Measurements from ENCODE around the gene SLC2A11.

The SLC2A11 gene

DNA sequence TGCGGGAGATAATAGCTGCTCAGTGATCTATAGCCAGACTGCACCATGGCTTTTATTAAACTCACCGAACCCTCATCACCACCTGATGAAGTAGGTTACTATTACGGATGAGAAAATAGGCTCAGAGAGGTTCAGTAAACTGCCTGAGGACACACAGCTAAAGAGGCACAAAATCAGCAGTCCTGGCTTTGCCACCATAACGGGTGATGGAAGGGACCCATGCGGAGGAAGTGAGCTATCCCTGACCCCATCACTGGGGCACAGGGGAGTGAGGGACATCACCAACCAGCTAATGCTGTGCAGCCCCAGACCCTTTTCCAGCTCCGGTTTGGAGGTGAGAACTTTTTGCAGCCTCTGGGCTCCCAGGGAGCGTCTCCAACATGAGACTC lies 11.6 kb upstream of the SLC2A11 start:
- H3K27ac ChIP-seq (replicated peaks; ENCODE audit: low read length): no peak overlapping the region
- H2AFZ ChIP-seq (ENCODE audit: low read length): peak overlapping the region; percentile 88
- no peak overlapping the region for H3K4me2 ChIP-seq (ENCODE audit: insufficient read depth, low read length, poor library complexity, severe bottlenecking)
- no peak overlapping the region for H4K8ac ChIP-seq (ENCODE audit: low read depth, low read length)
- H3K79me1 ChIP-seq (ENCODE audit: low read depth, low read length): no peaks in the 10 kb centered on the region
- no peak overlapping the region for H3K9ac ChIP-seq (ENCODE audit: low read depth, low read length, poor library complexity)
- H3K14ac ChIP-seq (ENCODE audit: low read length): no peak overlapping the region
- H2BK15ac ChIP-seq (ENCODE audit: low read length): peak overlapping the region; percentile 96
- H3K4me1 ChIP-seq (ENCODE audit: control insufficient read depth in 2 of 2, insufficient read depth in 1 of 2, low read depth in 1 of 2, low read length in 2 of 2): peaks cover 25 to 38% of the 10 kb centered on the region in 2 donors
- H3K4me3 ChIP-seq (ENCODE audit: low read length in 2 of 2): no peak overlapping the region
- H3K27me3 ChIP-seq (ENCODE audit: control insufficient read depth in 3 of 3, insufficient read depth in 3 of 3, low read depth in 1 of 3, low read length in 3 of 3): peaks cover 0 to 2% (median 0%) of the 10 kb centered on the region in 3 experiments
- H2AK5ac ChIP-seq (ENCODE audit: low read depth, low read length): peak overlapping the region; percentile 82
- no peak for DNase-seq (ENCODE audit: low spot score)
- WGBS, 2 donors (ENCODE audit: extremely low coverage in 2 of 2, insufficient read length in 2 of 2, insufficient replicate concordance in 1 of 2): no CpG with 5 or more reads among the region's 7 CpGs
- H3K23ac ChIP-seq (ENCODE audit: low read depth, low read length, poor library complexity): no peak overlapping the region
- H3K36me3 ChIP-seq (replicated peaks in 1 of 2; ENCODE audit: control insufficient read depth in 2 of 2, insufficient read depth in 2 of 2, low read length in 2 of 2): no peaks in the 10 kb centered on the region
- H2BK12ac ChIP-seq (ENCODE audit: low read length): peak overlapping the region; percentile 65
- peak overlapping the region; percentile 63 for H3K18ac ChIP-seq (ENCODE audit: low read length)
- H3K9me3 ChIP-seq (replicated peaks in 1 of 2; ENCODE audit: control insufficient read depth in 2 of 2, insufficient read depth in 1 of 2, low read depth in 1 of 2, low read length in 2 of 2): no peaks in the 10 kb centered on the region
- no peak overlapping the region for H3K4ac ChIP-seq (ENCODE audit: low read length)
- peak overlapping the region; percentile 33 for H2BK5ac ChIP-seq (ENCODE audit: low read length)
- H2BK120ac ChIP-seq (ENCODE audit: low read depth, low read length): no peak overlapping the region
- H4K91ac ChIP-seq (ENCODE audit: low read depth, low read length, poor library complexity): no peak overlapping the region

DNA sequence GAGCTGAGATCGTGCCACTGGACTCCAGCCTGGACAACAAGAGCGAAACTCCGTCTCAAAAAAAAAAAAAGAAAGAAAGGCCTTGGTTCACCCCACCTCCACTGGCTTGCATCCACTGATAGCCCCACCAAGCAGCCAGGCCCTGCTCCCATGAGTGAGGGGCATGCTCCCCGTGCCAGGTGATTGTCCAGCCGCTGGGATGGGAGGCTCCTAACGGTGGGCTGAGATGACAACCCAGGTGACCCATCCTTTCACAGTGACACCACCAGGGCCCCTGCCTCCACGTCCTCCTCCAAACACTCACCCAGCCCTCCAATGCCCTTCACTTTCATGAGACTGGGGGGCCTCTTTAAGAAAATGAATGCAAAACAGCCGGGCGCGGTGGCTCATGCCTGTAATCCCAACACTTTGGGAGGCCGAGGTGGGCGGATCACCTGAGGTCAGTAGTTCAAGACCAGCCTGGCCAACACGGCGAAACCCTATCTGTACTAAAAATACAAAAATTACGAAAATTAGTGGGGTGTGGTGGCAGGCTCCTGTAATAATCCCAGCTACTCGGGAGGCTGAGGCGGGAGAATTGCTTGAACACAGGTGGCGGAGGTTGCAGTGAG lies 10.3 kb upstream of the SLC2A11 start:
- Histone ChIP-seq H3K9ac (ENCODE audit: low read depth, low read length, poor library complexity) (peak overlapping the region; percentile 18), H3K27me3 (ENCODE audit: control insufficient read depth in 3 of 3, insufficient read depth in 3 of 3, low read depth in 1 of 3, low read length in 3 of 3) (peaks cover 0 to 4% (median 0%) of the 10 kb centered on the region in 3 experiments), H3K9me3 (replicated peaks in 1 of 2; ENCODE audit: control insufficient read depth in 2 of 2, insufficient read depth in 1 of 2, low read depth in 1 of 2, low read length in 2 of 2) (no peaks in the 10 kb centered on the region), H3K14ac (ENCODE audit: low read length) (no peak overlapping the region), H3K4ac (ENCODE audit: low read length) (no peak overlapping the region), H4K8ac (ENCODE audit: low read depth, low read length) (no peak overlapping the region), H3K23ac (ENCODE audit: low read depth, low read length, poor library complexity) (no peak overlapping the region), H2AK5ac (ENCODE audit: low read depth, low read length) (peak overlapping the region; percentile 84), H3K4me1 (ENCODE audit: control insufficient read depth in 2 of 2, insufficient read depth in 1 of 2, low read depth in 1 of 2, low read length in 2 of 2) (peaks cover 17 to 34% of the 10 kb centered on the region in 2 donors), H2AFZ (ENCODE audit: low read length) (no peak overlapping the region), H2BK120ac (ENCODE audit: low read depth, low read length) (no peak overlapping the region), H2BK5ac (ENCODE audit: low read length) (peak overlapping the region; percentile 33), H2BK12ac (ENCODE audit: low read length) (peak overlapping the region; percentile 75), H3K36me3 (replicated peaks in 1 of 2; ENCODE audit: control insufficient read depth in 2 of 2, insufficient read depth in 2 of 2, low read length in 2 of 2) (no peaks in the 10 kb centered on the region), H3K4me3 (ENCODE audit: low read length in 2 of 2) (no peak overlapping the region), H3K4me2 (ENCODE audit: insufficient read depth, low read length, poor library complexity, severe bottlenecking) (no peak overlapping the region), H4K91ac (ENCODE audit: low read depth, low read length, poor library complexity) (no peak overlapping the region), H2BK15ac (ENCODE audit: low read length) (no peak overlapping the region), H3K18ac (ENCODE audit: low read length) (no peak overlapping the region), H3K27ac (replicated peaks; ENCODE audit: low read length) (no peak overlapping the region), H3K79me1 (ENCODE audit: low read depth, low read length) (no peaks in the 10 kb centered on the region)
- no CpG with 5 or more reads among the region's 18 CpGs for WGBS, 2 donors (ENCODE audit: extremely low coverage in 2 of 2, insufficient read length in 2 of 2, insufficient replicate concordance in 1 of 2)
- DNase-seq (ENCODE audit: low spot score): no peak

DNA sequence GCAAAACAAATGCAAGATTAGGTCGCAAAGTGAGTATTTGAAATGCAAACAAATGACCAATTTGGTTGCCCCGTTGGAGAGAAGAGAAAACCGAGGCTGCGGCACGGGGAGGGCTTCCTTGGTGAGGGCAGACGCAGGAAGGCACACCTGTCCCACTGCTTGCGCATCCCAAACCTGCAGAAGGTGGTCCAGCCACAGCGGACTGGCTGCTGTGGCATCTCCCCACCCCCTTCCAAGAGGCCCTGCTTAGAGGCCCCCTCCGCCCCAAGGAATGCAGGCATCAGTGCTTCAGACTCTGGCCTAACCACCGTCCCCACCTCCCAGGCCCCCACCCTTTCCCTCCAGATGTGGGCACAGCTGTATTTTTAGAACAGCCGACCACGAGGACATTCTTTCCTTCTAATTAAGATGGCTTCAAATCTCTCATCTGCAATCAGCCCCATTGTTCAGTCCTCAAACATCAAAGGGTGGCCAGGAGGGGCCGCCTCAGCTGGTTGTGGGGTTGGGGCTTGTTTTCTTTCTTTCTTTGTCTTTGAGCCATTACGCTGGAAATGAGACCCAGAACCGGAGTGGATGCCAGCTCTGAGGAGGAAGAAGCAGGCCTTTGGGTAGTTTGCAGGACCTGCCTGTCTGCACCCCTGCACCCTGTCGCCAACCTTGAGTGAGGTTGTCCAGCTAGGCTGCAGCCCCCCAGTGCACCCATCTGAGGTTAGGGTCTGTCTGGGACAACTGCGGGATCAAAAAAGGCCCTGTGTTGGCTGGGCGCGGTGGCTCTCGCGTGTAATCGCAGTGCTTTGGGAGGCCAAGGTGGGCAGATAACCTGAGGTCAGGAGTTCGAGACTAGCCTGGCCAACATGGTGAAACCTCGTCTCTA lies 9.4 kb upstream of the SLC2A11 start:
- no peak for DNase-seq (ENCODE audit: low spot score)
- no peak overlapping the region for H3K4me2 ChIP-seq (ENCODE audit: insufficient read depth, low read length, poor library complexity, severe bottlenecking)
- H2BK12ac ChIP-seq (ENCODE audit: low read length): peak overlapping the region; percentile 94
- peak overlapping the region; percentile 53 for H2AFZ ChIP-seq (ENCODE audit: low read length)
- peak overlapping the region; percentile 74 for H3K18ac ChIP-seq (ENCODE audit: low read length)
- H2AK5ac ChIP-seq (ENCODE audit: low read depth, low read length): peak overlapping the region; percentile 84
- H4K8ac ChIP-seq (ENCODE audit: low read depth, low read length): no peak overlapping the region
- no peaks in the 10 kb centered on the region for H3K9me3 ChIP-seq (replicated peaks in 1 of 2; ENCODE audit: control insufficient read depth in 2 of 2, insufficient read depth in 1 of 2, low read depth in 1 of 2, low read length in 2 of 2)
- H3K4me3 ChIP-seq (ENCODE audit: low read length in 2 of 2): no peak overlapping the region
- no peak overlapping the region for H4K91ac ChIP-seq (ENCODE audit: low read depth, low read length, poor library complexity)
- H3K9ac ChIP-seq (ENCODE audit: low read depth, low read length, poor library complexity): no peak overlapping the region
- H3K79me1 ChIP-seq (ENCODE audit: low read depth, low read length): no peaks in the 10 kb centered on the region
- peaks cover 14 to 30% of the 10 kb centered on the region in 2 donors for H3K4me1 ChIP-seq (ENCODE audit: control insufficient read depth in 2 of 2, insufficient read depth in 1 of 2, low read depth in 1 of 2, low read length in 2 of 2)
- H3K4ac ChIP-seq (ENCODE audit: low read length): no peak overlapping the region
- H3K14ac ChIP-seq (ENCODE audit: low read length): peak overlapping the region; percentile 92
- no peak overlapping the region for H2BK120ac ChIP-seq (ENCODE audit: low read depth, low read length)
- H3K36me3 ChIP-seq (replicated peaks in 1 of 2; ENCODE audit: control insufficient read depth in 2 of 2, insufficient read depth in 2 of 2, low read length in 2 of 2): no peaks in the 10 kb centered on the region
- no peak overlapping the region for H3K27ac ChIP-seq (replicated peaks; ENCODE audit: low read length)
- H3K23ac ChIP-seq (ENCODE audit: low read depth, low read length, poor library complexity): no peak overlapping the region
- WGBS, 2 donors (ENCODE audit: extremely low coverage in 2 of 2, insufficient read length in 2 of 2, insufficient replicate concordance in 1 of 2): no CpG with 5 or more reads among the region's 24 CpGs
- H2BK15ac ChIP-seq (ENCODE audit: low read length): peak overlapping the region; percentile 95
- peak overlapping the region; percentile 97 for H2BK5ac ChIP-seq (ENCODE audit: low read length)
- peaks cover 0 to 4% (median 0%) of the 10 kb centered on the region in 3 experiments for H3K27me3 ChIP-seq (ENCODE audit: control insufficient read depth in 3 of 3, insufficient read depth in 3 of 3, low read depth in 1 of 3, low read length in 3 of 3)

All from neuronal stem cell (in vitro differentiated cells).